SK-N-SH (cell line): Measurements from ENCODE around the gene SYNM. TPM values are rescaled to one million over a fixed set of nuclear protein-coding genes. Genes with fewer than 3 reads are reported as not detected.

Experiments
- CTCF ChIA-PET: fragments of 300-600, 350-600 bp; formaldehyde crosslinking; extraction: SDS; loops from one replicate; lab custom pipeline; 2021; lab: Yijun Ruan, JAX
- POLR2A ChIA-PET: fragments of 350-600 bp; sonication (Branson Sonifier 250); formaldehyde crosslinking; extraction: SDS; loops from one replicate; lab custom pipeline; 2020; ENCODE audit warnings: antibody characterized with exemption, inconsistent platforms; lab: Yijun Ruan, JAX
- DNase-seq: peaks from one replicate; pipeline ENCODE4 v3.0.0; 2012
- H2AFZ ChIP-seq: fragments of 200-600 bp; sonication (generic); 2 replicates; pipeline ENCODE4 v1.8.1; 2016; ENCODE audit warnings: antibody characterized with exemption, mild to moderate bottlenecking, low read depth
- H3F3A ChIP-seq: fragments of 200-600 bp; sonication (generic); replicated peaks from 2 replicates; pipeline ENCODE3; 2016; ENCODE audit warnings: antibody characterized with exemption, mild to moderate bottlenecking; ENCODE audit not compliant: insufficient read depth
- H3K27ac ChIP-seq, 2 experiments: fragments of 200-500 bp in 1 of 2; fragments of 200-600 bp in 1 of 2; sonication (Bioruptor generic) in 1 of 2; sonication (generic), shearing (Covaris generic) in 1 of 2; 2 replicates each; pipeline versions ENCODE4 v1.5.1 to v1.6.1; 2014 to 2016; ENCODE audit warnings: low read depth in 2 of 2, inconsistent platforms in 1 of 2, low read length in 1 of 2, mild to moderate bottlenecking in 1 of 2, mixed read lengths in 1 of 2
- H3K27me3 ChIP-seq: fragments of 200-600 bp; sonication (generic), shearing (Covaris generic); 2 replicates; pipeline ENCODE4 v1.6.1; 2016; ENCODE audit warnings: mixed run types; ENCODE audit not compliant: insufficient read depth
- H3K36me3 ChIP-seq, 2 experiments: fragments of 200-500 bp in 1 of 2; fragments of 200-600 bp in 1 of 2; sonication (Bioruptor generic) in 1 of 2; sonication (generic) in 1 of 2; replicated peaks in 1 of 2; 2 replicates each; pipeline versions ENCODE3 to v1.5.1; 2014 to 2016; ENCODE audit warnings: low read length in 1 of 2, mild to moderate bottlenecking in 1 of 2; ENCODE audit not compliant: insufficient read depth in 2 of 2, control insufficient read depth in 1 of 2
- H3K4me1 ChIP-seq, 2 experiments: fragments of 200-500 bp in 1 of 2; fragments of 200-600 bp in 1 of 2; sonication (Bioruptor generic) in 1 of 2; sonication (generic), shearing (Covaris generic) in 1 of 2; 2 replicates each; pipeline versions ENCODE4 v1.5.1 to v1.6.1; 2014 to 2016; ENCODE audit warnings: low read depth in 1 of 2, low read length in 1 of 2, mixed run types in 1 of 2; ENCODE audit not compliant: insufficient read depth in 2 of 2, control insufficient read depth in 1 of 2
- H3K4me2 ChIP-seq: fragments of 200-600 bp; sonication (generic), shearing (Covaris generic); 2 replicates; pipeline ENCODE4 v1.6.1; 2017; ENCODE audit warnings: mixed run types
- H3K4me3 ChIP-seq, 2 experiments: fragments of 200-500 bp in 1 of 2; fragments of 200-600 bp in 1 of 2; sonication (Bioruptor generic) in 1 of 2; sonication (generic), shearing (Covaris generic) in 1 of 2; 2 replicates each; pipeline versions ENCODE4 v1.5.1 to v1.8.1; 2014 to 2016; ENCODE audit warnings: low read depth in 2 of 2, inconsistent platforms in 1 of 2, low read length in 1 of 2, mild to moderate bottlenecking in 1 of 2, mixed read lengths in 1 of 2, moderate library complexity in 1 of 2
- H3K79me2 ChIP-seq: fragments of 200-600 bp; sonication (generic); 2 replicates; pipeline ENCODE4 v1.8.1; 2017; ENCODE audit warnings: mild to moderate bottlenecking; ENCODE audit not compliant: insufficient read depth
- H3K9ac ChIP-seq: fragments of 200-600 bp; sonication (generic); 2 replicates; pipeline ENCODE4 v1.6.1; 2017; ENCODE audit warnings: mixed run types
- H3K9me2 ChIP-seq: fragments of 200-600 bp; sonication (generic); 2 replicates; pipeline ENCODE4 v1.6.1; 2017; ENCODE audit warnings: mixed run types
- H3K9me3 ChIP-seq: fragments of 200-600 bp; sonication (generic); 2 replicates; pipeline ENCODE4 v1.6.1; 2017; ENCODE audit warnings: mixed run types, mild to moderate bottlenecking, moderate library complexity
- H4K20me1 ChIP-seq: fragments of 200-600 bp; sonication (generic); 2 replicates; pipeline ENCODE4 v1.6.1; 2017; ENCODE audit warnings: mild to moderate bottlenecking, mixed run types; ENCODE audit not compliant: insufficient read depth
- ELF1 ChIP-seq: IDR thresholded peaks from 2 replicates; pipeline ENCODE4 v1.4.0; 2012
- EP300 ChIP-seq, 2 experiments: IDR thresholded peaks; 2 replicates each; pipeline versions ENCODE4 v1.4.0 to v1.6.1; 2012; ENCODE audit warnings: borderline replicate concordance in 1 of 2, low read depth in 1 of 2, low read length in 1 of 2
- FOSL2 ChIP-seq: IDR thresholded peaks from 2 replicates; pipeline ENCODE4 v1.4.0; 2012; ENCODE audit warnings: low read depth, mild to moderate bottlenecking, moderate library complexity, borderline replicate concordance
- FOXJ3 ChIP-seq: sonication (generic); formaldehyde crosslinking; IDR thresholded peaks from 2 replicates; pipeline ENCODE4 v1.5.1; 2020; ENCODE audit warnings: mild to moderate bottlenecking, missing genetic modification reagents
- GABPA ChIP-seq: IDR thresholded peaks from 2 replicates; pipeline ENCODE4 v1.4.0; 2012; ENCODE audit warnings: low read depth, mild to moderate bottlenecking
- JUND ChIP-seq: IDR thresholded peaks from 2 replicates; pipeline ENCODE4 v1.4.0; 2012
- NFIC ChIP-seq: IDR thresholded peaks from 2 replicates; pipeline ENCODE4 v1.4.0; 2012; ENCODE audit warnings: borderline replicate concordance
- NRF1 ChIP-seq: IDR thresholded peaks from 2 replicates; pipeline ENCODE4 v1.6.1; 2012; ENCODE audit warnings: low read depth, mild to moderate bottlenecking, low read length
- RAD21 ChIP-seq: IDR thresholded peaks from 2 replicates; pipeline ENCODE4 v1.6.1; 2012; ENCODE audit warnings: mild to moderate bottlenecking, low read length
- RCOR1 ChIP-seq: fragments of 150-350 bp; IDR thresholded peaks from 2 replicates; pipeline ENCODE4 v1.6.1; 2017; ENCODE audit warnings: antibody characterized with exemption, low read length
- TEAD4 ChIP-seq: IDR thresholded peaks from 2 replicates; pipeline ENCODE4 v1.4.0; 2012; ENCODE audit warnings: mild to moderate bottlenecking, borderline replicate concordance; ENCODE audit not compliant: insufficient read depth
- YY1 ChIP-seq: IDR thresholded peaks from 2 replicates; pipeline ENCODE4 v1.4.0; 2012; ENCODE audit warnings: low read depth, mild to moderate bottlenecking
- WGBS: methylation state at CpG from one replicate; pipeline ENCODE4 v1.1.6; 2017; ENCODE audit warnings: low lambda C conversion rate; 5-methylcytosine and 5-hydroxymethylcytosine counted together
- polyA plus RNA-seq, 3 experiments: library from polyadenylated mRNA; depleted of rRNA; stranded (reverse); fragments of >200 nt; gene quantifications; 2 replicates each; pipeline ENCODE4 v1.2.3, GENCODE V29; 2012
- TF ChIP-seq, protein P1 (sequence below): IDR thresholded peaks from 2 replicates; pipeline ENCODE4 v1.4.0; 2012; ENCODE audit warnings: low read depth
- TF ChIP-seq, protein P2 (sequence below): IDR thresholded peaks from 2 replicates; pipeline ENCODE4 v1.4.0; 2012; ENCODE audit warnings: low read depth, borderline replicate concordance
- TF ChIP-seq, protein P3 (sequence below): fragments of 150-350 bp; IDR thresholded peaks from 2 replicates; pipeline ENCODE4 v1.6.1; 2017; ENCODE audit warnings: antibody characterized with exemption, low read length, low read depth, borderline replicate concordance
- TF ChIP-seq, protein P4 (sequence below): IDR thresholded peaks from 2 replicates; pipeline ENCODE4 v1.4.0; 2012; ENCODE audit warnings: low read depth, borderline replicate concordance
- TF ChIP-seq, protein P5 (sequence below): IDR thresholded peaks from 2 replicates; pipeline ENCODE4; 2012

The SYNM gene
- polyA plus RNA-seq, 1 of the 3 experiments (the other 2 are of a cell fraction): 5.0 TPM

DNA sequence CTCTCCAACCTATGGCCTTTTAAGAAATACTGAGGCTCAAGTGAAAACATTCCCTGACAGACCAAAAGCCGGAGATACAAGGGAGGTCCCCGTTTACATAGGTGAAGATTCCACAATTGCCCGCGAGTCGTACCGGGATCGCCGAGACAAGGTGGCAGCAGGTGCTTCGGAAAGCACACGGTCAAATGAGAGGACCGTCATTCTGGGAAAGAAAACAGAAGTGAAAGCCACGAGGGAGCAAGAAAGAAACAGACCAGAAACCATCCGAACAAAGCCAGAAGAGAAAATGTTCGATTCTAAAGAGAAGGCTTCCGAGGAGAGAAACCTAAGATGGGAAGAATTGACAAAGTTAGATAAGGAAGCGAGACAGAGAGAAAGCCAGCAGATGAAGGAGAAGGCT, 24.8 kb downstream of the SYNM start:
- Histone ChIP-seq H3K4me2 (no peak overlapping the region), H3K27me3 (no peaks in the 10 kb centered on the region), H3K79me2 (no peaks in the 10 kb centered on the region), H4K20me1 (no peaks in the 10 kb centered on the region), H3K9ac (no peak overlapping the region), H3F3A (peaks cover 1% of the 10 kb centered on the region), H3K9me3 (no peaks in the 10 kb centered on the region), H3K4me3 (no peak overlapping the region), H3K27ac (no peak overlapping the region), H2AFZ (no peak overlapping the region), H3K9me2 (no peaks in the 10 kb centered on the region), H3K36me3 (peaks cover 11 to 44% of the 10 kb centered on the region in 2 experiments), H3K4me1 (peaks cover 4 to 30% of the 10 kb centered on the region in 2 experiments)
- TF ChIP-seq ELF1: no peak
- TF ChIP-seq, protein P1, sequence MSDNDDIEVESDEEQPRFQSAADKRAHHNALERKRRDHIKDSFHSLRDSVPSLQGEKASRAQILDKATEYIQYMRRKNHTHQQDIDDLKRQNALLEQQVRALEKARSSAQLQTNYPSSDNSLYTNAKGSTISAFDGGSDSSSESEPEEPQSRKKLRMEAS: no peak
- TF ChIP-seq, protein P2, sequence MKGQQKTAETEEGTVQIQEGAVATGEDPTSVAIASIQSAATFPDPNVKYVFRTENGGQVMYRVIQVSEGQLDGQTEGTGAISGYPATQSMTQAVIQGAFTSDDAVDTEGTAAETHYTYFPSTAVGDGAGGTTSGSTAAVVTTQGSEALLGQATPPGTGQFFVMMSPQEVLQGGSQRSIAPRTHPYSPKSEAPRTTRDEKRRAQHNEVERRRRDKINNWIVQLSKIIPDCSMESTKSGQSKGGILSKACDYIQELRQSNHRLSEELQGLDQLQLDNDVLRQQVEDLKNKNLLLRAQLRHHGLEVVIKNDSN: no peak
- TF ChIP-seq YY1: no peak
- TF ChIP-seq, protein P3, sequence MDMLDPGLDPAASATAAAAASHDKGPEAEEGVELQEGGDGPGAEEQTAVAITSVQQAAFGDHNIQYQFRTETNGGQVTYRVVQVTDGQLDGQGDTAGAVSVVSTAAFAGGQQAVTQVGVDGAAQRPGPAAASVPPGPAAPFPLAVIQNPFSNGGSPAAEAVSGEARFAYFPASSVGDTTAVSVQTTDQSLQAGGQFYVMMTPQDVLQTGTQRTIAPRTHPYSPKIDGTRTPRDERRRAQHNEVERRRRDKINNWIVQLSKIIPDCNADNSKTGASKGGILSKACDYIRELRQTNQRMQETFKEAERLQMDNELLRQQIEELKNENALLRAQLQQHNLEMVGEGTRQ: no peak
- no peak for TF ChIP-seq RAD21
- TF ChIP-seq GABPA: no peak
- TF ChIP-seq EP300 (IDR thresholded peaks at IDR 0.05; ENCODE audit: borderline replicate concordance in 1 of 2, low read depth in 1 of 2, low read length in 1 of 2): no peak
- no peak for TF ChIP-seq FOSL2
- no peak for TF ChIP-seq NFIC
- TF ChIP-seq FOXJ3 (CRISPR knock-in tag): no peak
- TF ChIP-seq, protein P4, sequence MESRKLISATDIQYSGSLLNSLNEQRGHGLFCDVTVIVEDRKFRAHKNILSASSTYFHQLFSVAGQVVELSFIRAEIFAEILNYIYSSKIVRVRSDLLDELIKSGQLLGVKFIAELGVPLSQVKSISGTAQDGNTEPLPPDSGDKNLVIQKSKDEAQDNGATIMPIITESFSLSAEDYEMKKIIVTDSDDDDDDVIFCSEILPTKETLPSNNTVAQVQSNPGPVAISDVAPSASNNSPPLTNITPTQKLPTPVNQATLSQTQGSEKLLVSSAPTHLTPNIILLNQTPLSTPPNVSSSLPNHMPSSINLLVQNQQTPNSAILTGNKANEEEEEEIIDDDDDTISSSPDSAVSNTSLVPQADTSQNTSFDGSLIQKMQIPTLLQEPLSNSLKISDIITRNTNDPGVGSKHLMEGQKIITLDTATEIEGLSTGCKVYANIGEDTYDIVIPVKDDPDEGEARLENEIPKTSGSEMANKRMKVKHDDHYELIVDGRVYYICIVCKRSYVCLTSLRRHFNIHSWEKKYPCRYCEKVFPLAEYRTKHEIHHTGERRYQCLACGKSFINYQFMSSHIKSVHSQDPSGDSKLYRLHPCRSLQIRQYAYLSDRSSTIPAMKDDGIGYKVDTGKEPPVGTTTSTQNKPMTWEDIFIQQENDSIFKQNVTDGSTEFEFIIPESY: no peak
- ChIA-PET POLR2A (no interaction called here), CTCF (interaction anchor here (0.8 kb wide), 1 partner anchor 23 kb away, joined by 3 read pairs; no protein-coding TSS in a partner anchor)
- WGBS: 93% methylated on average over 16 of the region's 16 CpGs
- no peak for DNase-seq

DNA sequence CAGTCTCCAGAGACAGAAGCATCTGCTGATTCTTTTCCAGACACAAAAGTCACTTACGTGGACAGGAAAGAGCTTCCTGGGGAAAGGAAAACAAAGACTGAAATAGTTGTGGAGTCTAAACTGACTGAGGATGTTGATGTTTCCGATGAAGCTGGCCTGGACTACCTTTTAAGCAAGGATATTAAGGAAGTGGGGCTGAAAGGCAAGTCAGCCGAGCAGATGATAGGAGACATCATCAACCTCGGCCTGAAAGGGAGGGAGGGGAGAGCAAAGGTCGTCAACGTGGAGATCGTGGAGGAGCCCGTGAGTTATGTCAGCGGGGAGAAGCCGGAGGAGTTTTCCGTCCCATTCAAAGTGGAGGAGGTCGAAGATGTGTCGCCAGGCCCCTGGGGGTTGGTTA, 25.4 kb downstream of the SYNM start:
- ChIA-PET POLR2A (no interaction called here), CTCF (interaction anchor here (0.8 kb wide), 1 partner anchor 24 kb away, joined by 3 read pairs; no protein-coding TSS in a partner anchor)
- no peak overlapping the region for H3K27ac ChIP-seq
- H3K9me2 ChIP-seq: no peaks in the 10 kb centered on the region
- WGBS: 89% methylated on average over 13 of the region's 13 CpGs
- H3K79me2 ChIP-seq: no peaks in the 10 kb centered on the region
- no peak overlapping the region for H3K4me2 ChIP-seq
- DNase-seq: no peak
- H3K4me3 ChIP-seq: no peak overlapping the region
- no peaks in the 10 kb centered on the region for H4K20me1 ChIP-seq
- no peaks in the 10 kb centered on the region for H3K9me3 ChIP-seq
- peaks cover 11 to 46% of the 10 kb centered on the region in 2 experiments for H3K36me3 ChIP-seq
- H3K9ac ChIP-seq: no peak overlapping the region
- no peak overlapping the region for H2AFZ ChIP-seq
- no peaks in the 10 kb centered on the region for H3K27me3 ChIP-seq
- H3F3A ChIP-seq: no peaks in the 10 kb centered on the region
- TF ChIP-seq, protein P2: no peak
- TF ChIP-seq, protein P5, sequence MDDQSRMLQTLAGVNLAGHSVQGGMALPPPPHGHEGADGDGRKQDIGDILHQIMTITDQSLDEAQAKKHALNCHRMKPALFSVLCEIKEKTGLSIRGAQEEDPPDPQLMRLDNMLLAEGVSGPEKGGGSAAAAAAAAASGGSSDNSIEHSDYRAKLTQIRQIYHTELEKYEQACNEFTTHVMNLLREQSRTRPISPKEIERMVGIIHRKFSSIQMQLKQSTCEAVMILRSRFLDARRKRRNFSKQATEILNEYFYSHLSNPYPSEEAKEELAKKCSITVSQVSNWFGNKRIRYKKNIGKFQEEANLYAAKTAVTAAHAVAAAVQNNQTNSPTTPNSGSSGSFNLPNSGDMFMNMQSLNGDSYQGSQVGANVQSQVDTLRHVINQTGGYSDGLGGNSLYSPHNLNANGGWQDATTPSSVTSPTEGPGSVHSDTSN: no peak
- no peak for TF ChIP-seq YY1
- TF ChIP-seq FOXJ3 (CRISPR knock-in tag): no peak
- no peak for TF ChIP-seq EP300 (IDR thresholded peaks at IDR 0.05; ENCODE audit: borderline replicate concordance in 1 of 2, low read depth in 1 of 2, low read length in 1 of 2)
- TF ChIP-seq, protein P4: no peak
- no peak for TF ChIP-seq TEAD4
- no peak for TF ChIP-seq NRF1
- no peak for TF ChIP-seq RCOR1
- TF ChIP-seq JUND: no peak
- H3K4me1 ChIP-seq: peaks cover 7 to 23% of the 10 kb centered on the region in 2 experiments; a peak in 2 of 4 replicates
